K562 (cell line): ENCODE data around the gene PIK3AP1. TPM values are rescaled to one million over a fixed set of nuclear protein-coding genes. Genes with fewer than 3 reads are reported as not detected.

ENCODE experiments used
- ARID1B ChIP-seq: fragments of 450-650 bp; IDR thresholded peaks from 2 replicates; pipeline ENCODE4 v1.6.1; 2016; ENCODE audit warnings: antibody characterized with exemption, mild to moderate bottlenecking, inconsistent platforms
- CBFA2T2 ChIP-seq: fragments of 450-650 bp; conservative IDR thresholded peaks from 2 replicates; pipeline ENCODE4 v1.6.1; 2017; ENCODE audit warnings: mild to moderate bottlenecking
- CCNT2 ChIP-seq: IDR thresholded peaks from 2 replicates; pipeline ENCODE4 v1.6.1; 2011; ENCODE audit warnings: borderline replicate concordance, low read depth, mild to moderate bottlenecking, moderate library complexity, mixed read lengths, low read length; ENCODE audit not compliant: insufficient read length; ENCODE audit errors: extremely low read depth
- CREBBP ChIP-seq: IDR thresholded peaks from one replicate; pipeline ENCODE4 v1.6.1; 2012; ENCODE audit warnings: low read depth, mild to moderate bottlenecking, control low read depth, inconsistent platforms, low read length
- CXXC5 ChIP-seq: fragments of 250-450 bp; sonication (Bioruptor Pico); IDR thresholded peaks from 2 replicates; pipeline ENCODE4 v1.8.0; 2022; ENCODE audit warnings: inconsistent platforms, mild to moderate bottlenecking, moderate library complexity
- DPF2 ChIP-seq: fragments of 450-650 bp; IDR thresholded peaks from 2 replicates; pipeline ENCODE4 v1.6.1; 2016
- EGR1 ChIP-seq: fragments of 450-650 bp; conservative IDR thresholded peaks from 2 replicates; pipeline ENCODE4 v1.6.1; 2017; ENCODE audit warnings: mild to moderate bottlenecking
- EHMT2 ChIP-seq: fragments of 450-650 bp; IDR thresholded peaks from 2 replicates; pipeline ENCODE4 v1.6.1; 2018; ENCODE audit warnings: antibody characterized with exemption
- EP300 ChIP-seq: IDR thresholded peaks from 2 replicates; pipeline ENCODE4 v1.6.1; 2012; ENCODE audit warnings: low read length, improper control_type of control experiment
- FOSL1 ChIP-seq: fragments of 200-800 bp; sonication (Bioruptor generic); conservative IDR thresholded peaks from 2 replicates; pipeline ENCODE4 v1.6.1; 2016; ENCODE audit warnings: missing genetic modification characterization, missing compliant biosample characterization
- FOXM1 ChIP-seq, 2 experiments: fragments of 450-650 bp in 1 of 2; sonication (generic) in 1 of 2; formaldehyde crosslinking in 1 of 2; IDR thresholded peaks; 2 replicates each; pipeline versions ENCODE4 v1.6.1 to v1.9.0; 2017 to 2022; ENCODE audit warnings: low read depth in 2 of 2, mild to moderate bottlenecking in 2 of 2, missing genetic modification reagents in 1 of 2, moderate library complexity in 1 of 2
- HMGN3 ChIP-seq: IDR thresholded peaks from 2 replicates; pipeline ENCODE4 v1.6.1; 2011; ENCODE audit warnings: borderline replicate concordance, low read depth, mild to moderate bottlenecking, mixed read lengths, low read length; ENCODE audit not compliant: insufficient read length; ENCODE audit errors: extremely low read depth
- JUND ChIP-seq, 2 experiments: IDR thresholded peaks; 2 replicates in 1 of 2; 3 replicates in 1 of 2; pipeline ENCODE4 v1.6.1; 2011; ENCODE audit warnings: borderline replicate concordance in 2 of 2, low read depth in 2 of 2, low read length in 2 of 2, improper control_type of control experiment in 1 of 2, missing biosample characterization in 1 of 2, missing genetic modification characterization in 1 of 2, missing genetic modification reagents in 1 of 2
- KAT8 ChIP-seq: fragments of 450-650 bp; IDR thresholded peaks from 2 replicates; pipeline ENCODE4 v1.6.1; 2016; ENCODE audit warnings: low read depth, mild to moderate bottlenecking
- KDM1A ChIP-seq, 2 experiments: fragments of 450-650 bp; IDR thresholded peaks; 2 replicates each; pipeline ENCODE4 v1.6.1; 2016; ENCODE audit warnings: mild to moderate bottlenecking in 2 of 2
- MAFG ChIP-seq: fragments of 450-650 bp; conservative IDR thresholded peaks from 2 replicates; pipeline ENCODE4 v1.6.1; 2016; ENCODE audit warnings: missing genetic modification characterization, missing compliant biosample characterization
- MTA2 ChIP-seq: fragments of 450-650 bp; IDR thresholded peaks from 2 replicates; pipeline ENCODE4 v1.6.1; 2016; ENCODE audit warnings: low read depth
- NBN ChIP-seq: fragments of 450-650 bp; IDR thresholded peaks from 2 replicates; pipeline ENCODE4 v1.6.1; 2016; ENCODE audit warnings: low read depth, mild to moderate bottlenecking
- NFIC ChIP-seq: fragments of 450-650 bp; IDR thresholded peaks from 2 replicates; pipeline ENCODE4 v1.6.1; 2017; ENCODE audit warnings: mild to moderate bottlenecking, inconsistent platforms
- NRF1 ChIP-seq, 2 experiments: fragments of 450-650 bp; IDR thresholded peaks in 1 of 2; conservative IDR thresholded peaks in 1 of 2; 2 replicates each; pipeline ENCODE4 v1.6.1; 2014; ENCODE audit warnings: mild to moderate bottlenecking in 2 of 2
- PRMT5 ChIP-seq: sonication (generic); formaldehyde crosslinking; IDR thresholded peaks from 2 replicates; pipeline ENCODE4 v1.5.0; 2020; ENCODE audit warnings: missing genetic modification reagents
- RHOXF2B ChIP-seq: fragments of 250-450 bp; sonication (Bioruptor Pico); conservative IDR thresholded peaks from 2 replicates; pipeline ENCODE4 v1.5.1; 2021
- SMAD4 ChIP-seq: fragments of 250-450 bp; sonication (Bioruptor Pico); conservative IDR thresholded peaks from 2 replicates; pipeline ENCODE4 v1.8.0; 2021; ENCODE audit warnings: inconsistent platforms, mild to moderate bottlenecking, moderate library complexity
- SRSF3 ChIP-seq: fragments of 200-400 bp; formaldehyde crosslinking; IDR thresholded peaks from 2 replicates; pipeline ENCODE4 v1.6.1; 2016; ENCODE audit warnings: mild to moderate bottlenecking, low read length, moderate library complexity; ENCODE audit not compliant: insufficient read depth
- STAT5A ChIP-seq: IDR thresholded peaks from 2 replicates; pipeline ENCODE4 v1.6.1; 2012; ENCODE audit warnings: low read length, inconsistent platforms, borderline replicate concordance
- YY1 ChIP-seq, 3 experiments: IDR thresholded peaks; 2 replicates each; pipeline ENCODE4 v1.6.1; 2011; ENCODE audit warnings: low read length in 2 of 3, mild to moderate bottlenecking in 2 of 3, moderate library complexity in 2 of 3, borderline replicate concordance in 1 of 3, control low read depth in 1 of 3, low read depth in 1 of 3; ENCODE audit not compliant: insufficient read depth in 3 of 3, insufficient replicate concordance in 2 of 3, control insufficient read depth in 1 of 3, insufficient read length in 1 of 3; ENCODE audit errors: extremely low read depth in 1 of 3
- ZNF121 ChIP-seq: sonication (generic); formaldehyde crosslinking; conservative IDR thresholded peaks from 2 replicates; pipeline ENCODE4 v1.8.0; 2022; ENCODE audit warnings: missing genetic modification reagents
- ZNF124 ChIP-seq: sonication (generic); formaldehyde crosslinking; IDR thresholded peaks from 2 replicates; pipeline ENCODE4 v1.8.1; 2022; ENCODE audit warnings: missing genetic modification reagents
- ZNF384 ChIP-seq: IDR thresholded peaks from 2 replicates; pipeline ENCODE4 v1.6.1; 2012; ENCODE audit warnings: low read depth, low read length, improper control_type of control experiment
- polyA plus RNA-seq, 8 experiments: library from polyadenylated mRNA; depleted of rRNA in 4 of 8; stranded (reverse) in 5 of 8; unstranded in 3 of 8; fragments of >200 nt; fragmentation: Nextera tagmentation in 2 of 8; fragmentation: Illumina TruSeq in 1 of 8; extraction: Ambion mirVana in 2 of 8; extraction: Trizol in 1 of 8; gene quantifications; 2 replicates each; pipeline versions ENCODE4 v1.2.1 to v1.2.3, GENCODE V29; 2011 to 2014; ENCODE audit warnings: inconsistent platforms in 1 of 8, missing spikeins in 1 of 8
- total RNA-seq, 7 experiments: library from RNA; depleted of rRNA in 6 of 7; stranded (reverse); fragments of >200 nt in 6 of 7; fragmentation: Illumina TruSeq in 2 of 7; extraction: Trizol in 2 of 7; gene quantifications; 2 replicates each; pipeline versions ENCODE4 v1.2.1 to v1.2.3, GENCODE V29; 2011 to 2021; ENCODE audit warnings: low replicate concordance in 1 of 7
- TF ChIP-seq, protein P1 (sequence below): fragments of 450-650 bp; IDR thresholded peaks from 2 replicates; pipeline ENCODE4 v1.6.1; 2016; ENCODE audit warnings: low read depth, mild to moderate bottlenecking, moderate library complexity

PIK3AP1 gene
- total and polyA plus RNA-seq, 9 of the 15 experiments (the other 6 are each of a cell fraction or from before 2014, with no cell fraction given): 0.20 to 2.4 (median 1.4) TPM

DNA sequence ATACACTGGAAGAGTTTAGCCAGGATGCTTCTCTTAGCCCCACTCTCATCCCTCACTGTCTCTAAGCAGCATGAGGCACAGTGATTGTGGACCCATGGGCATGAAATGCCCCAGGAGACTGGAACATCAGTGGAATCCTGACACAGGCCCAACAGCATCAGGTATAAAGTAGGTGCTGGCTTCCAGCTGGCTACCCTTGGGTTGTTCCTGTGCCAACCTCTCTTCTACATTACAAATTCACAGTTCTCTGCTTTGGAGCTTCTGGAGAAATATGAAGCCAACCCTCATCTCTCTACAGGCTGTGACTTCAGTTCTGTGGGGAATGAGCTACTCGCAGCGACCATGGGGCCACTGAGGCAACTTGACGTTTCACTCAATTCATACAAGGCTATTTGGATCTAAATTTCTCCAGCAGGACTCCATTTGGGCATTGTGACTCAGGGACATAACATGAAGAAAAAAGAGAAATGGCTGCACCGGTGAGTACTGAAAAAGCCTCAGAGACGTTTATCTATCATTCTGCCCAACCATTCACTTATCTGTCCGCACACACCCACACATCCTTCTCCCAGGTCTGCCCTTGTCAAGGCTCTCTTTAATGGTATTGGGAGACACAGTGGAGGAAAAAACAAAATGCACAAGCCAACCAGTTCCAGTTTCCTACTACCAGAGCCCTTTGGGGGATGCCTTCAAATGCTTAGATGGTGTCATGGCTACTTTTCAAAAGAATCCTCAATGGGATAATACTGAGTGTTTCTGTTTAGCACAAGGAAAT is 98.1 kb downstream of the PIK3AP1 start (continued):
- TF ChIP-seq YY1 (IDR thresholded peaks at IDR 0.05; ENCODE audit: borderline replicate concordance in 1 of 3, control insufficient read depth in 1 of 3, extremely low read depth in 1 of 3, insufficient read depth in 3 of 3, insufficient read length in 1 of 3, insufficient replicate concordance in 2 of 3, low read depth in 1 of 3, low read length in 2 of 3): peak in 1 of 3 experiments; percentile 81
- TF ChIP-seq EHMT2: peak; percentile 66
- 0 out of 2 replicates have a peak, but pooled peaks have one; percentile 41 for TF ChIP-seq FOSL1
- TF ChIP-seq CXXC5 (CRISPR knock-in tag): peak; percentile 42
- TF ChIP-seq SMAD4: peak; percentile 81
- no peak for TF ChIP-seq ZNF124 (CRISPR knock-in tag)
- TF ChIP-seq ARID1B: peak; percentile 94
- TF ChIP-seq HMGN3: peak; percentile 42
- TF ChIP-seq ZNF384: peak; percentile 8; the same call in 1 of the 2 replicates
- no peak for TF ChIP-seq SRSF3
- TF ChIP-seq, protein P1, sequence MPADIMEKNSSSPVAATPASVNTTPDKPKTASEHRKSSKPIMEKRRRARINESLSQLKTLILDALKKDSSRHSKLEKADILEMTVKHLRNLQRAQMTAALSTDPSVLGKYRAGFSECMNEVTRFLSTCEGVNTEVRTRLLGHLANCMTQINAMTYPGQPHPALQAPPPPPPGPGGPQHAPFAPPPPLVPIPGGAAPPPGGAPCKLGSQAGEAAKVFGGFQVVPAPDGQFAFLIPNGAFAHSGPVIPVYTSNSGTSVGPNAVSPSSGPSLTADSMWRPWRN: peak; percentile 50; the same call in 1 of the 2 replicates
- TF ChIP-seq KAT8: no peak
- TF ChIP-seq MAFG (tag): no peak
- TF ChIP-seq NBN: no peak
- peak; percentile 86 for TF ChIP-seq CBFA2T2
- peak; percentile 88 for TF ChIP-seq EP300
- TF ChIP-seq JUND (IDR thresholded peaks at IDR 0.05; ENCODE audit: borderline replicate concordance, low read depth, low read length): peak; percentile 44; the same call in 1 of the 2 replicates
- TF ChIP-seq JUND (tag; IDR thresholded peaks at IDR 0.05; ENCODE audit: borderline replicate concordance, low read depth, low read length): peak; percentile 51; the same call in 1 of the 3 replicates
- peak; percentile 66 for TF ChIP-seq NFIC
- no peak for TF ChIP-seq RHOXF2B
- peak; percentile 93 for TF ChIP-seq DPF2
- TF ChIP-seq FOXM1 (IDR thresholded peaks at IDR 0.05; ENCODE audit: low read depth): peak; percentile 74
- no peak for TF ChIP-seq FOXM1 (CRISPR knock-in tag; IDR thresholded peaks at IDR 0.05; ENCODE audit: low read depth)
- TF ChIP-seq ZNF121: no peak
- TF ChIP-seq NRF1 (conservative IDR thresholded peaks at IDR 0.05 in 1 of 2, IDR thresholded peaks at IDR 0.05 in 1 of 2): 0 out of 4 replicates have a peak, but pooled peaks of 1 of the 2 experiments have one; percentile 17
- peak; percentile 83 for TF ChIP-seq MTA2
- TF ChIP-seq PRMT5 (CRISPR knock-in tag): no peak
- TF ChIP-seq CREBBP: no peak
- 0 out of 4 replicates have a peak, but pooled peaks of 1 of the 2 experiments have one; percentile 10 for TF ChIP-seq KDM1A (IDR thresholded peaks at IDR 0.05)
- peak; percentile 90 for TF ChIP-seq EGR1
- TF ChIP-seq STAT5A: peak; percentile 64
- peak; percentile 76 for TF ChIP-seq CCNT2
